Panc1 (cell line): ENCODE measurements around the gene TMEM121. TPM values are rescaled to one million over a fixed set of nuclear protein-coding genes. Genes with fewer than 3 reads are reported as not detected.

ENCODE experiments used
- ATAC-seq: fragments of 200-7000 bp; cut with Tn5 transposase; 2 replicates; pipeline ENCODE4 v1.9.1; 2020; ENCODE audit warnings: mild to moderate bottlenecking, moderate library complexity
- BruUV-seq: library from RNA; stranded (reverse); fragments of 400-500 nt; replicated peaks from 2 replicates; lab custom pipeline; 2021; lab: Mats Ljungman, UMichigan
- CTCF ChIA-PET: fragments of 300-600 bp; sonication (Branson Sonifier 250); formaldehyde crosslinking; loops from one replicate; lab custom pipeline; 2022; ENCODE audit warnings: antibody characterized with exemption; lab: Charles Lee
- POLR2A ChIA-PET: fragments of 300-600 bp; sonication (Branson Sonifier 250); formaldehyde crosslinking; loops from one replicate; lab custom pipeline; 2022; ENCODE audit warnings: antibody characterized with exemption; lab: Charles Lee
- DNase-seq: peaks from one replicate; pipeline ENCODE4 v3.0.0-alpha.2; 2010; ENCODE audit warnings: low read depth, low spot score
- H3K27ac ChIP-seq: 2 replicates; pipeline ENCODE4 v1.5.1; 2011; ENCODE audit warnings: mild to moderate bottlenecking, low read length, inconsistent platforms
- H3K27me3 ChIP-seq: fragments of 200-500 bp; sonication (Bioruptor generic); 2 replicates; pipeline ENCODE4 v1.6.0; 2014; ENCODE audit warnings: low read length, inconsistent platforms; ENCODE audit not compliant: control insufficient read depth, insufficient read depth
- H3K36me3 ChIP-seq: fragments of 200-500 bp; sonication (Bioruptor generic); 2 replicates; pipeline ENCODE4 v1.5.1; 2014; ENCODE audit warnings: inconsistent platforms, mild to moderate bottlenecking, low read length, moderate library complexity; ENCODE audit not compliant: control insufficient read depth, insufficient read depth
- H3K4me1 ChIP-seq: 2 replicates; pipeline ENCODE4 v1.5.1; 2011; ENCODE audit warnings: inconsistent platforms, mild to moderate bottlenecking, low read length, moderate library complexity; ENCODE audit not compliant: control insufficient read depth, insufficient read depth
- H3K4me3 ChIP-seq, 2 experiments: 2 replicates each; pipeline ENCODE4 v1.5.1; 2011 to 2012; ENCODE audit warnings: low read depth in 2 of 2, low read length in 2 of 2, mild to moderate bottlenecking in 2 of 2, inconsistent platforms in 1 of 2, moderate library complexity in 1 of 2
- H3K9me3 ChIP-seq: fragments of 200-500 bp; sonication (Bioruptor generic); 2 replicates; pipeline ENCODE4 v1.5.1; 2014; ENCODE audit warnings: low read depth, mild to moderate bottlenecking, inconsistent platforms, low read length, moderate library complexity; ENCODE audit not compliant: control insufficient read depth, insufficient read depth
- POLR2AphosphoS5 ChIP-seq: IDR thresholded peaks from 2 replicates; pipeline ENCODE4 v1.6.1; 2012; ENCODE audit warnings: mild to moderate bottlenecking, low read depth, low read length, moderate library complexity
- SIN3A ChIP-seq: IDR thresholded peaks from 2 replicates; pipeline ENCODE4 v1.6.1; 2012; ENCODE audit warnings: low read depth, mild to moderate bottlenecking, low read length, moderate library complexity, borderline replicate concordance; ENCODE audit not compliant: insufficient read depth
- TCF7L2 ChIP-seq: IDR thresholded peaks from 2 replicates; pipeline ENCODE4 v1.6.1; 2011; ENCODE audit warnings: mild to moderate bottlenecking, low read depth, low read length, inconsistent platforms
- in situ Hi-C: cut with HindIII; loops from 2 replicates; pipeline ENCODE4 v1.10.0; 2016; ENCODE audit warnings: low sequenced_read_pairs, low pct_unique_long_range_greater_than_20kb
- intact Hi-C: fragments of 100-400 bp; cut with micrococcal nuclease; formaldehyde crosslinking; loops from one replicate; pipeline ENCODE4 v1.10.0; 2022; ENCODE audit not compliant: unreplicated experiment
- total RNA-seq: library from RNA; stranded (reverse); gene quantifications from one replicate; pipeline ENCODE4 v1.2.1, GENCODE V29; 2021; ENCODE audit not compliant: unreplicated experiment
- TF ChIP-seq, protein P1 (sequence below): fragments of 450-650 bp; IDR thresholded peaks from 2 replicates; pipeline ENCODE4 v1.5.1; 2017; ENCODE audit warnings: mild to moderate bottlenecking
- TF ChIP-seq, protein P2 (sequence below), 2 experiments: IDR thresholded peaks; 2 replicates each; pipeline ENCODE4 v1.6.1; 2011 to 2012; ENCODE audit warnings: low read depth in 2 of 2, control low read depth in 1 of 2, low read length in 1 of 2, mild to moderate bottlenecking in 1 of 2, moderate library complexity in 1 of 2; ENCODE audit not compliant: insufficient read depth in 1 of 2

The TMEM121 gene
- total RNA-seq, 1 experiment from 2014 or later, result 4.6 TPM

- intact Hi-C loops (no loop called here), in situ Hi-C loops (no loop called here)
- H3K4me3 ChIP-seq, result no peak overlapping the region
- no peak for ATAC-seq
- no peaks in the 10 kb centered on the region; the same call in 1 of the 2 replicates for H3K36me3 ChIP-seq
- TF ChIP-seq POLR2AphosphoS5 (no peak), SIN3A (no peak), TCF7L2 (no peak)
- TF ChIP-seq, protein P1, sequence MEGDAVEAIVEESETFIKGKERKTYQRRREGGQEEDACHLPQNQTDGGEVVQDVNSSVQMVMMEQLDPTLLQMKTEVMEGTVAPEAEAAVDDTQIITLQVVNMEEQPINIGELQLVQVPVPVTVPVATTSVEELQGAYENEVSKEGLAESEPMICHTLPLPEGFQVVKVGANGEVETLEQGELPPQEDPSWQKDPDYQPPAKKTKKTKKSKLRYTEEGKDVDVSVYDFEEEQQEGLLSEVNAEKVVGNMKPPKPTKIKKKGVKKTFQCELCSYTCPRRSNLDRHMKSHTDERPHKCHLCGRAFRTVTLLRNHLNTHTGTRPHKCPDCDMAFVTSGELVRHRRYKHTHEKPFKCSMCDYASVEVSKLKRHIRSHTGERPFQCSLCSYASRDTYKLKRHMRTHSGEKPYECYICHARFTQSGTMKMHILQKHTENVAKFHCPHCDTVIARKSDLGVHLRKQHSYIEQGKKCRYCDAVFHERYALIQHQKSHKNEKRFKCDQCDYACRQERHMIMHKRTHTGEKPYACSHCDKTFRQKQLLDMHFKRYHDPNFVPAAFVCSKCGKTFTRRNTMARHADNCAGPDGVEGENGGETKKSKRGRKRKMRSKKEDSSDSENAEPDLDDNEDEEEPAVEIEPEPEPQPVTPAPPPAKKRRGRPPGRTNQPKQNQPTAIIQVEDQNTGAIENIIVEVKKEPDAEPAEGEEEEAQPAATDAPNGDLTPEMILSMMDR, result no peak
- TF ChIP-seq, protein P2, sequence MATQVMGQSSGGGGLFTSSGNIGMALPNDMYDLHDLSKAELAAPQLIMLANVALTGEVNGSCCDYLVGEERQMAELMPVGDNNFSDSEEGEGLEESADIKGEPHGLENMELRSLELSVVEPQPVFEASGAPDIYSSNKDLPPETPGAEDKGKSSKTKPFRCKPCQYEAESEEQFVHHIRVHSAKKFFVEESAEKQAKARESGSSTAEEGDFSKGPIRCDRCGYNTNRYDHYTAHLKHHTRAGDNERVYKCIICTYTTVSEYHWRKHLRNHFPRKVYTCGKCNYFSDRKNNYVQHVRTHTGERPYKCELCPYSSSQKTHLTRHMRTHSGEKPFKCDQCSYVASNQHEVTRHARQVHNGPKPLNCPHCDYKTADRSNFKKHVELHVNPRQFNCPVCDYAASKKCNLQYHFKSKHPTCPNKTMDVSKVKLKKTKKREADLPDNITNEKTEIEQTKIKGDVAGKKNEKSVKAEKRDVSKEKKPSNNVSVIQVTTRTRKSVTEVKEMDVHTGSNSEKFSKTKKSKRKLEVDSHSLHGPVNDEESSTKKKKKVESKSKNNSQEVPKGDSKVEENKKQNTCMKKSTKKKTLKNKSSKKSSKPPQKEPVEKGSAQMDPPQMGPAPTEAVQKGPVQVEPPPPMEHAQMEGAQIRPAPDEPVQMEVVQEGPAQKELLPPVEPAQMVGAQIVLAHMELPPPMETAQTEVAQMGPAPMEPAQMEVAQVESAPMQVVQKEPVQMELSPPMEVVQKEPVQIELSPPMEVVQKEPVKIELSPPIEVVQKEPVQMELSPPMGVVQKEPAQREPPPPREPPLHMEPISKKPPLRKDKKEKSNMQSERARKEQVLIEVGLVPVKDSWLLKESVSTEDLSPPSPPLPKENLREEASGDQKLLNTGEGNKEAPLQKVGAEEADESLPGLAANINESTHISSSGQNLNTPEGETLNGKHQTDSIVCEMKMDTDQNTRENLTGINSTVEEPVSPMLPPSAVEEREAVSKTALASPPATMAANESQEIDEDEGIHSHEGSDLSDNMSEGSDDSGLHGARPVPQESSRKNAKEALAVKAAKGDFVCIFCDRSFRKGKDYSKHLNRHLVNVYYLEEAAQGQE (IDR thresholded peaks at IDR 0.05; ENCODE audit: insufficient read depth in 1 of 2, low read depth in 2 of 2, low read length in 1 of 2), result no peak
- DNase-seq, result no peak
- no peaks in the 10 kb centered on the region for H3K27me3 ChIP-seq
- peaks cover 42% of the 10 kb centered on the region for H3K4me1 ChIP-seq
- no peaks in the 10 kb centered on the region for H3K9me3 ChIP-seq
- H3K27ac ChIP-seq, result no peak overlapping the region
- BruUV-seq, result no TSS peak
- ChIA-PET POLR2A (interaction anchor here (0.6 kb wide), 1 partner anchor 14 kb away, joined by 6 read pairs; no protein-coding TSS in a partner anchor), CTCF (no interaction called here)
Observed at GRCh38 chr14:105477660-105478397, 48.6 kb upstream of the TMEM121 start.

DNA sequence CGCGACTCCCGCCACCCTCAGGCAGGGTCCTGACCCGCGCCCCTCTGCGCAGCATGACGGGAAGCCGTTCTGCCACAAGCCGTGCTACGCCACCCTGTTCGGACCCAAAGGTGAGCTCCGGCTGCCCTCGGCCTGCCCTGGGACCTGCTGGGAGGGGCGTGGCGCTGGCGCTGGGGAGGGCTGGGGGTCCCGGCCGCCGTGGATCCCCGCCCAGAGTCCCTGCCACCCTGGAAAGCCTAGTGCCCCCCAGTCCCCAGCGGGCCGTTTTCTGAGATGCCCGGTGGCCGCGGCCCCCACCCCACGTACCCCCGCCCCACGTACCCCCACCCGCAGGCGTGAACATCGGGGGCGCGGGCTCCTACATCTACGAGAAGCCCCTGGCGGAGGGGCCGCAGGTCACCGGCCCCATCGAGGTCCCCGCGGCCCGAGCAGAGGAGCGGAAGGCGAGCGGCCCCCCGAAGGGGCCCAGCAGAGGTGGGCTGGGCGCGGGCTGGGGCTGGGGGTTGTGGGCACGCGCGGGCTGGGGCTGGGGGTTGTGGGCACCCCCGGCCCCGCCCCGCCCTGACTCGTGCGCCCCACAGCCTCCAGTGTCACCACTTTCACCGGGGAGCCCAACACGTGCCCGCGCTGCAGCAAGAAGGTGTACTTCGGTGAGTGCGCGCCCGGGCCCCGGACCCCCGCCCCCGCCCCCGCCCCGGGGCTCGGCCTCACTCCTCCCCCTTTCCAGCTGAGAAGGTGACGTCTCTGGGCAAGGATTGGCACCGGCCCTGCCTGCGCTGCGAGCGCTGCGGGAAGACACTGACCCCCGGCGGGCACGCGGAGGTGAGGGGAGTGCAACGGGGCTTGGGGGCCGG lies 47.8 kb upstream of the TMEM121 start:
- H3K27me3 ChIP-seq, result no peaks in the 10 kb centered on the region
- no peak for DNase-seq
- H3K4me3 ChIP-seq, result no peak overlapping the region
- ChIA-PET CTCF (no interaction called here), POLR2A (interaction anchor here (0.6 kb wide), 1 partner anchor 14 kb away, joined by 6 read pairs; no protein-coding TSS in a partner anchor)
- H3K4me1 ChIP-seq, result peaks cover 45% of the 10 kb centered on the region
- BruUV-seq, result no TSS peak
- no peak overlapping the region for H3K27ac ChIP-seq
- no peak for ATAC-seq
- intact Hi-C loops, result no loop called here
- TF ChIP-seq SIN3A, result no peak
- no peak for TF ChIP-seq TCF7L2
- TF ChIP-seq, protein P2 (IDR thresholded peaks at IDR 0.05; ENCODE audit: insufficient read depth in 1 of 2, low read depth in 2 of 2, low read length in 1 of 2), result no peak
- no peak for TF ChIP-seq POLR2AphosphoS5
- H3K9me3 ChIP-seq, result no peaks in the 10 kb centered on the region
- H3K36me3 ChIP-seq, result no peaks in the 10 kb centered on the region; the same call in 1 of the 2 replicates
- in situ Hi-C loops, result no loop called here
